Endodermal cell (in vitro differentiated cells): ENCODE data around the gene RPGR. TPM values are rescaled to one million over a fixed set of nuclear protein-coding genes. Genes with fewer than 3 reads are reported as not detected.
A peak's percentile ranks its signal among the peaks of the same experiment; 100 is the strongest.

Experiments
- DNase-seq: peaks from one replicate; pipeline ENCODE4 v3.0.0-alpha.2; 2017
- H3K27ac ChIP-seq: 2 replicates; pipeline ENCODE4 v1.5.1; 2013; ENCODE audit warnings: mild to moderate bottlenecking, low read depth, low read length, moderate library complexity
- H3K27me3 ChIP-seq: 2 replicates; pipeline ENCODE4 v1.6.1; 2013; ENCODE audit warnings: mild to moderate bottlenecking, low read length, moderate library complexity; ENCODE audit not compliant: insufficient read depth, control insufficient read depth, poor library complexity, severe bottlenecking
- H3K36me3 ChIP-seq: 2 replicates; pipeline ENCODE4 v1.7.0; 2013; ENCODE audit warnings: mild to moderate bottlenecking, low read length, moderate library complexity; ENCODE audit not compliant: control insufficient read depth, insufficient read depth
- H3K4me1 ChIP-seq: one replicate; pipeline ENCODE4 v1.7.0; 2013; ENCODE audit warnings: low read length; ENCODE audit not compliant: control insufficient read depth, insufficient read depth
- H3K4me3 ChIP-seq: 2 replicates; pipeline ENCODE4 v1.5.1; 2013; ENCODE audit warnings: mild to moderate bottlenecking, low read length, moderate library complexity
- H3K9ac ChIP-seq: 2 replicates; pipeline ENCODE4 v1.6.1; 2013; ENCODE audit warnings: mild to moderate bottlenecking, low read length, moderate library complexity; ENCODE audit not compliant: poor library complexity, severe bottlenecking; ENCODE audit errors: extremely low read depth
- H3K9me3 ChIP-seq: 2 replicates; pipeline ENCODE4 v1.6.1; 2013; ENCODE audit warnings: mild to moderate bottlenecking, low read length, moderate library complexity; ENCODE audit not compliant: control insufficient read depth
- H3K27ac Mint-ChIP-seq: 2 replicates; pipeline ENCODE4 v1.8.0; 2020; ENCODE audit warnings: mixed read lengths
- H3K27me3 Mint-ChIP-seq: 2 replicates; pipeline ENCODE4 v1.8.0; 2021; ENCODE audit warnings: mild to moderate bottlenecking, mixed read lengths; ENCODE audit not compliant: insufficient read depth
- H3K36me3 Mint-ChIP-seq: 2 replicates; pipeline ENCODE4 v1.8.0; 2020; ENCODE audit warnings: low read depth, mixed read lengths
- H3K4me1 Mint-ChIP-seq: 2 replicates; pipeline ENCODE4 v1.8.0; 2020; ENCODE audit warnings: mixed read lengths
- H3K4me3 Mint-ChIP-seq: 2 replicates; pipeline ENCODE4 v1.8.0; 2020; ENCODE audit warnings: mild to moderate bottlenecking, moderate library complexity, mixed read lengths
- H3K9me3 Mint-ChIP-seq: 2 replicates; pipeline ENCODE4 v1.8.0; 2020; ENCODE audit warnings: mild to moderate bottlenecking, mixed read lengths
- CTCF ChIP-seq: fragments of 200-600 bp; sonication (generic); conservative IDR thresholded peaks from 2 replicates; pipeline ENCODE4 v1.5.0; 2021; ENCODE audit warnings: antibody characterized with exemption, mild to moderate bottlenecking
- WGBS, 2 experiments: methylation state at CpG; one replicate each; pipeline versions ENCODE4 v1.1.5 to v1.1.7; 2013; ENCODE audit warnings: missing lambda C conversion rate in 2 of 2, mixed read lengths in 1 of 2; ENCODE audit not compliant: insufficient coverage in 1 of 2, insufficient read length in 1 of 2; 5-methylcytosine and 5-hydroxymethylcytosine counted together
- total RNA-seq, 2 donors: library from RNA; stranded (reverse); fragmentation: NEBNext Ultra II Directional in 1 of 2; extraction: Animal tissue kit (Norgen Biotek cat#: 25700) in 1 of 2; gene quantifications; 2 replicates in 1 of 2; 3 replicates in 1 of 2; pipeline ENCODE4 v1.2.1, GENCODE V29; 2021

The RPGR gene
- total RNA-seq, 2 donors from 2014 or later: 12.3 to 20.5 TPM

- no peak overlapping the region for H3K27ac ChIP-seq
- H3K4me1 ChIP-seq: no peaks in the 10 kb centered on the region
- no peaks in the 10 kb centered on the region for H3K36me3 ChIP-seq
- Mint-ChIP-seq H3K4me3 (peak overlapping the region; percentile 62), H3K27ac (no peak overlapping the region), H3K36me3 (no peaks in the 10 kb centered on the region), H3K9me3 (peaks cover 49% of the 10 kb centered on the region), H3K27me3 (peaks cover 49% of the 10 kb centered on the region), H3K4me1 (peaks cover 6% of the 10 kb centered on the region)
- no peak for DNase-seq
- WGBS, 2 experiments: 85 to 88% methylated on average over 3 to 10 of the region's 10 CpGs
- H3K27me3 ChIP-seq: peaks cover 47% of the 10 kb centered on the region
- no peak overlapping the region for H3K9ac ChIP-seq
- H3K9me3 ChIP-seq: no peaks in the 10 kb centered on the region
- H3K4me3 ChIP-seq: peak overlapping the region; percentile 78
- no peak for TF ChIP-seq CTCF
Measured at GRCh38 chrX:38221391-38221929, 105.8 kb downstream of the RPGR start.

GRCh38 chrX:38220415-38221390, 106.6 kb downstream of the RPGR start, which contains the start of gene SRPX:
SRPX (minus strand) TSS chrX:38220871; CDS start chrX:38220792, 79 bp downstream.
- no peak within 1 kb of the TSS for H3K9ac ChIP-seq

More at GRCh38 chrX:38220415-38221390, 106.6 kb downstream of the RPGR start, which contains the start of gene SRPX:
- Mint-ChIP-seq H3K36me3 (no peaks in the 10 kb centered on the region), H3K9me3 (peaks cover 53% of the 10 kb centered on the region), H3K27ac (no peak within 1 kb of the TSS), H3K27me3 (peaks cover 49% of the 10 kb centered on the region), H3K4me3 (peak within 1 kb of the TSS; percentile 62), H3K4me1 (peaks cover 6% of the 10 kb centered on the region)
- Histone ChIP-seq H3K4me1 (no peaks in the 10 kb centered on the region), H3K36me3 (no peaks in the 10 kb centered on the region), H3K4me3 (peak within 1 kb of the TSS; percentile 78), H3K27me3 (peaks cover 47% of the 10 kb centered on the region), H3K27ac (no peak within 1 kb of the TSS), H3K9me3 (no peaks in the 10 kb centered on the region)
- TF ChIP-seq CTCF: no peak
- 0 to 5% methylated on average over 8 to 71 of the region's 76 CpGs for WGBS, 2 experiments
- DNase-seq: peak; percentile 73
